Activated T-cell treated with anti-CD3 and anti-CD28 coated beads for 48 hours (primary cell): ENCODE results near the gene PDE4C.

Source experiments
- DNase-seq: peaks from one replicate; pipeline ENCODE4 v3.0.0-alpha.2; 2020; ENCODE audit warnings: low read depth

The PDE4C gene

DNA sequence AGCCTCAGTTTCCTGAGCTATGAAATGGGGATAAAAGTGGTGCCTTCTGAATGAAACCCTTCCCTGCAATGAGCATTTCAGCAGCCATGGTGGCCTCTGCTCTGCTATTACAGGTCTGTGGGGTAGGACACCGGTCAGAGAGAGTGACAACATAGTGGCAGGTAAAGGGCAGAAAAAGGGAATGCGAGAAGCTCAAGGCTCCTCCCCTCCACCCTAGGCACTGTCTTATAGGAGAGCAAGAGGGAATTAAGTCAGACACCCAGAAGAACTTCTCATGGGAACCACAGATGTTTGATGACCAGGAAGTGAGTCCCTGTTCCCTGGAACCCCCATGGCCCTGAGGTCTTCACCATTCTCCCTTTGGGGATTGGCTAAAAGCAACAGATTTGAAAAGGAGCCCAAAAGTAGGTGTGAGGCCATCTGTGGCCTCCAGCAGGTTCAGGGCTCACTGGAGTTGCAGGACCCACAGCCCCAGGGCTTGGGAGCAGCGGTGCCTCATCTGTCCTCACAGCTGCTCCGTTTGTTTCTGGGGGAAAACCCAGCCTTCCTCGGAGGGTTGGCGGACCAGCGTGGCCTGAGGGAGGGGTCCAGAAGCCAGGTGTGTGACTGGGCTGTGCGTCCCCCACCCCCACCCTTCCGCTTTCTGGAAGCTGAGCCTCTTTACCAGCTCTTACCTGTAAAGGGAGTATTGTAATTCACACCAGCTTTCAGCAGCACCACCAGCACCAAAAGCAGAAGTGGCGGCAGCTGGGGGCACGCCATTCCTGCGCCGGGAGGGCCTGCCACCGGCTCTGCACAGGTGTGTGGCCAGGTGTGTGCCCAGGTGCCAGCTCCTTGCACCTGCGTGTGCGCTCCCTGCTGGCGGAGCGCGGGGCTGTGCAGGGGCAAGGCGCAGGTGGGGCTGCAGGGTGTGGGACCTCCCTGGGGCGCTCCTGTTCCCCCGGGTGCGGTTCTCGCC, 28.6 kb upstream of the PDE4C start:
- no peak for DNase-seq

DNA sequence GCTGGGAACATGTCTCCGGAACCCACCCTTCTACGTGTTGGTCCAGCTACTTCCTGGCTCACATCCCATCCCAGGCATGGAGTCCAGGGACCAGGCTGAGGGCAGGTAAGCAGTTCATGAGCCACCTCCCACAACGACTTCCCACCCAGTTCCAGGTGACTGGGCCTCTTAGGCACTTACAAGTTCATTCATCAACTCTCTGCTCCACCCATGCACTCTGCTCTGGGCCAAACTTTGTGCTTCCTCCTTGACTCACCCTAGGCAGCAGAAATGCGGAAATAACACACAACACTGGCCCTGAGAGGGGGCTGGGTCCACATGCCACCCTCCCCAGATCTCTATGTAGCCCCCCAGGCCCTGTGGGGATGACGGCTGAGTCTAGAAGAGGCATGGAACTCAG, 27.5 kb upstream of the PDE4C start:
- no peak for DNase-seq

GRCh38 chr19:18253130-18253529, 26.9 kb upstream of the PDE4C start:
- DNase-seq: no peak

DNA sequence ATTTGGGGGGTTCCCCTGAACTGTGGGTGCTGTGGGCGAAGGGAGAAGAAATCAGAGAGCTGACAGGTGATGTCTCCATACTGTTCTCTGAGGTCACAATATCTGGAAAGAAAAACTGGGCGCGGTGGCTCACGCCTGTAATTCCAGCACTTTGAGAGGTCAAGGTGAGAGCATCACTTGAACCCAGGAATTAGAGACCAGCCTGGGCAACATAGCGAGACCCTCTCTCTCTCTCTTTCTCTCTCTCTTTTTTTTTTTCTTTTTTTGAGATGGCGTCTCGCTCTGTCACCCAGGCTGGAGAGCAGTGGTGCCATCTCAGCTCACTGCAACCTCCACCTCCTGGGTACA, 26.1 kb upstream of the PDE4C start:
- DNase-seq: no peak

- peak; percentile 73 for DNase-seq
These were observed 25.5 kb upstream of the PDE4C start for GRCh38 chr19:18251587-18252369.

- no peak for DNase-seq
These were observed 23.6 kb upstream of the PDE4C start for GRCh38 chr19:18249834-18250233.

GRCh38 chr19:18245297-18245696, 19.1 kb upstream of the PDE4C start:
- no peak for DNase-seq

GRCh38 chr19:18239303-18239702, 13.1 kb upstream of the PDE4C start:
- DNase-seq: no peak

GRCh38 chr19:18234194-18234593, 8.0 kb upstream of the PDE4C start:
- no peak for DNase-seq

GRCh38 chr19:18233224-18233825, 7.1 kb upstream of the PDE4C start:
- no peak for DNase-seq

DNA sequence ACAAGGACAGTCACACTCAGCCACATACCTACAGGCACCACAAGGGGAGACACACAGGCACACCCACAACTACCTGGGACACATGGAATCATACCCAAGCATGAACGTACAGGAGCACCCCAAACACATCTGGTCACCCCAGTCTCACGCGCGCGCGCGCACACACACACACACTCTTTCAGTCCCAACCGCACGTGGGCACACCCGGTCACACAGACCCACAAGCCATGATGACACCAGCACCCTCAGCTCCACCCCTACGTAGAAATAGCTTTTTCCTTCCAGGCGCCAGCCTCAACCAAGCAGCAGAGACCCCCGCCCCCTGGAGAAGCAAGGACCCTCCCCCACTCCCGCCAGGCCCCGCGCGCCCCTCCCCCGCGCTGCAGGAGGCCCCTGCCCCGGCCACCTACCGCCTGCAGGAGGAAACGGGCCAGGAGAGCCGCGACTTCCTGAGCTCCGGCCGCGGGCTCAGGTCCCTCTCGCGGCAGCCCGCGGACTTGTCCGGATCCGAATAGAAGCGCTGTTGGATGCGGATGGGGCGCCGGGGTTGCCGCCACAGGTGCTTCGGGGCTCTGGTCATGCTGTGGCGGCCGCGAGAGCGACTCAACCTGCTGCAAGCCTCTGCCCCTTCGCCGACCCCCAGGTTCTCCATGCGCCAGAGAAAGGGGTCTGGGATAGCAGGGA, 6.4 kb upstream of the PDE4C start:
- DNase-seq: no peak

- DNase-seq: no peak
These were observed 5.5 kb upstream of the PDE4C start for GRCh38 chr19:18231775-18232174.

- DNase-seq: no peak
These were observed 4.9 kb upstream of the PDE4C start for GRCh38 chr19:18230941-18231734.

GRCh38 chr19:18229915-18230314, 3.7 kb upstream of the PDE4C start:
- no peak for DNase-seq

DNA sequence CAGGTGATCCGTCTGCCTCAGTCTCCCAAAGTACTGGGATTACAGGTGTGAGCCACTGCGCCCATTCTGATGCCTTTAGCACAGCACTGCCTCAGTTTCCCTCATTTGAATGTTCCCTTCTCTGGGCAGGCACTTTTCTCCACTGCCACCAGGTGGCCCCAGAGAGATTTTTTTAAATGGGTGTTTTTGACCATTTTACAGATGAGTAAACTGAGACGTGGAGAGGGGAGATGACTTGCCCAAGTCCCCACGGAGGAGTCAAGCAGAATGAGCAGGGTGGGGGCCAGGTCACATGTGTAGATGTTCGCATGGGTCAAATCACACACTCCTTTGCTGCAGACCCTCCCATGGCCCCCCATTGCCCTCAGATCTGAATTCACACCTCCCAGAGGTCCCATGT, 3.2 kb upstream of the PDE4C start:
- DNase-seq: no peak

DNA sequence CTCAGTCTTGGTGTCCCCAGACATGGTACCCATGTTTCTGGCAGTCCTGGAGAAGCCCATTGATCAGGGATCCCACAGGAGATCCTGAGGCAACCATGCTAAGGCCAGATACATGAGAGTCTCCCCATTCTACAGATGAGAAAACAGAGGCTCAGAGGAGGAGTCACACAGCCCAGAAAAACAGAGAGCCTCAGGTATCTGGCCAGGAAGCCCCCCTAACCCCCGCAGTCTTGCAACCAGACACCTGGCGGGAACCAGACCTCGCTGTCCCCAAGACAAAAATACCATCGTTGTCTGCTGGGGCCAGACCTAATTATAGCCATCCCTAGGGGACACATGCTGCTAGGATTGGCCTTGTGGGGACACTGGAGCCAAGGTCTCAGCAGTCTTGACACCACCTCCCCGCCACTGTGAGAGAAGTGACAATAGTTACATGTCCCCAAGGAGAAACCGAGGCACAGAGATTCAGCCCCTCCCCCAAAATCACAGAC, 1.6 kb upstream of the PDE4C start:
- DNase-seq: no peak

GRCh38 chr19:18226956-18227780, 930 bp upstream of the PDE4C start:
- DNase-seq: no peak

DNA sequence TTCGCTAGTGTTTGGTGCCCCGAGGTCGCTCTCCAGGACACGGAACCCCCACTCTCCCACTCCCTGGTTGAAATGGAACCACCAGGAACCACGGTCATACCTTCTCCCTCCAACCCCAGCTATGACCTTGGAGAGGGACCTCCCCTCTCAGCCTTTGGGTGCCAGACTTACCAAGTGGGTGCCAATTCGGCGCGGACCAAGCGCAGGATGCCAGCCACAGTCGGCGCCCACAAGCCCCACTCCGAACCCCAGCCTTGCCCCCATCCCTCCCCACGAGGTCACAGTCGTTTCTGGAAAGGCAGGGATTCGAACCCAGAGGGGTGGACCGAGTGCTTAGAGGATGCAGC, 910 bp downstream of the PDE4C start:
- no peak for DNase-seq

DNA sequence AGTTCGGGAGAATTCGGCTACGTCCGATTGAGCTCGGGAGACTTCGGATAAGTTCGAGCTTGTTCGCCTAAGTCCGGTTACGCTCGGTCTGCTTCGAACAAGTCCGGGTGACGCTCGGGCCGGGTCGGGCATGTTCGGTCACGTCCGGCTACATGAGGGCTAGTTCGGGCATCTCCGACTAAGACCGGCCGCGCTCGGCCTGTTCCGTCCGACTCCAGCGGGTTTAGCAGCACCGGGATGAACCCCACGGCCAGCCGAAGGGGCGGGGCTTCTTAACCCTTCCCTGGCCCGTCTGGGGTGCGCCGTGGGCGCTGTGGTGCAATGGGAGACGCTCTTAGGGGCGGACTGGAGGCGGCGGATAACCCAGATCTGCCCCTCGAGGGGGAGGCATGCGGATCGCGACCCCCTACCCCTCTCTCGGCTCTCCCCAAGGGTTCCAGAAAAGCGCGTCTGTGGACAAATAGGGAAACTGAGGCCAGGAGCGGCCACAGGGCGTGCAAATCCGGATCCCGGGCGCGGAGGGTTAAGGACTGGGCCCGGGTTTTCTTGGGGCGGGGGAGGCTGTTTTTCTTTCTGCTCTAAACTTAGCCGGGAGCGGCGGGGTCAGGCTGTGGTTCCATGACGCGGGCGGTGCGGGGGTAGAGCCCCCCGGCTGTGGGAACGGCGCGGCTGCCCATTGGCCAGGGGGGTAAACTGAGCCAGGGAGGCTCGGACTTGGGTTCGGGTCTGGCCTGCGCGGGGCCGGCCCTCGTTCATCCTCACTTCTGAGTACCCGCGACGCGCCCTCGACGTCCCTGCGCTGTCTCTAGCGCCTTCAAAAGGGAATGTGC, 1.5 kb downstream of the PDE4C start:
- peak; percentile 91 for DNase-seq
